Measurements from ENCODE around the gene AMN1. TPM values are rescaled to one million over a fixed set of nuclear protein-coding genes. Genes with fewer than 3 reads are reported as not detected.

AMN1 gene
- total and polyA plus RNA-seq, 2 experiments from 2014 or later: 9.3 to 14.0 TPM

DNA sequence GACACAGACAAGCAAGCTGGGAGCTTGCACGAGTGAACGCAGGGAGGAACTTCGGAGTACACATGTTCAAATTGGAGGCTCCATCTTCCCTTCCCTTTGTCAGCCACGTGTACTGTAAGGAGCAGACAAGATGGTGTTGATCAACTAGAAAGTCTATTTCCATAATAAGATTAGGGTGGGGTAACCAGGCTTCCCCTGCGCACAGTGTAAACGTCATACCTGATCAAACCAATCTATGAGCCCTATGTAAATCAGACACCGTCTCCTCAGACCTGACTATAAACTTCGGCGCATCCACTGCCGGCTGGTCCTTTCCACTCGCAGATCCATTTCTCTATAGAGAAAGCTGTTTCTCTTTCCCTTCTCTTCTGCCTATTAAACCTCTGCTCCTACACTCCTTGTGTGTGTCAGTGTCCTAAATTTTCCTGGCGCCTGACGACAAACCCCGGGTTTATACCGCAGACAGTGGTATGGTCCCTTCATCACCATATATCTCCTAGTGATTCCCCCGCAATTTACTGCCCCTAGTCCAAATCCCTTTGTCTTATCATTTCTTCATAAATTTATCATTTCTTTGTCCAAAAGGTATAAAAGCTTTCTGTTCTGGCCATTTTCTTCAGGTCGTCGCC is 76.8 kb downstream of the AMN1 start:
- Histone ChIP-seq H3K9me2 (replicated peaks; ENCODE audit: insufficient read depth) (no peaks in the 10 kb centered on the region), H3K4me1 (ENCODE audit: insufficient read depth) (peaks cover 10% of the 10 kb centered on the region), H3K79me2 (no peaks in the 10 kb centered on the region), H3K4me3 (no peak overlapping the region), H2AFZ (peak overlapping the region; percentile 32), H3K9me3 (ENCODE audit: low read depth) (no peaks in the 10 kb centered on the region), H3K4me2 (peak overlapping the region; percentile 70), H3K27ac (peak overlapping the region; percentile 94), H4K20me1 (ENCODE audit: insufficient read depth, poor library complexity, severe bottlenecking) (no peaks in the 10 kb centered on the region), H3K36me3 (replicated peaks; ENCODE audit: insufficient read depth, low read depth) (no peaks in the 10 kb centered on the region), H3K27me3 (no peaks in the 10 kb centered on the region)
- TF ChIP-seq EZH2 (IDR thresholded peaks at IDR 0.05; ENCODE audit: borderline replicate concordance) (no peak), EZH2phosphoT487 (IDR thresholded peaks at IDR 0.05; ENCODE audit: low read depth, severe bottlenecking, unreplicated experiment) (no peak)
- TF ChIP-seq, protein P1, sequence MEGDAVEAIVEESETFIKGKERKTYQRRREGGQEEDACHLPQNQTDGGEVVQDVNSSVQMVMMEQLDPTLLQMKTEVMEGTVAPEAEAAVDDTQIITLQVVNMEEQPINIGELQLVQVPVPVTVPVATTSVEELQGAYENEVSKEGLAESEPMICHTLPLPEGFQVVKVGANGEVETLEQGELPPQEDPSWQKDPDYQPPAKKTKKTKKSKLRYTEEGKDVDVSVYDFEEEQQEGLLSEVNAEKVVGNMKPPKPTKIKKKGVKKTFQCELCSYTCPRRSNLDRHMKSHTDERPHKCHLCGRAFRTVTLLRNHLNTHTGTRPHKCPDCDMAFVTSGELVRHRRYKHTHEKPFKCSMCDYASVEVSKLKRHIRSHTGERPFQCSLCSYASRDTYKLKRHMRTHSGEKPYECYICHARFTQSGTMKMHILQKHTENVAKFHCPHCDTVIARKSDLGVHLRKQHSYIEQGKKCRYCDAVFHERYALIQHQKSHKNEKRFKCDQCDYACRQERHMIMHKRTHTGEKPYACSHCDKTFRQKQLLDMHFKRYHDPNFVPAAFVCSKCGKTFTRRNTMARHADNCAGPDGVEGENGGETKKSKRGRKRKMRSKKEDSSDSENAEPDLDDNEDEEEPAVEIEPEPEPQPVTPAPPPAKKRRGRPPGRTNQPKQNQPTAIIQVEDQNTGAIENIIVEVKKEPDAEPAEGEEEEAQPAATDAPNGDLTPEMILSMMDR (IDR thresholded peaks at IDR 0.05; ENCODE audit: poor library complexity): no peak
- no peak for DNase-seq (ENCODE audit: low spot score)
- 85% methylated on average over 18 of the region's 18 CpGs for WGBS (ENCODE audit: low lambda C conversion rate, missing lambda C conversion rate)

DNA sequence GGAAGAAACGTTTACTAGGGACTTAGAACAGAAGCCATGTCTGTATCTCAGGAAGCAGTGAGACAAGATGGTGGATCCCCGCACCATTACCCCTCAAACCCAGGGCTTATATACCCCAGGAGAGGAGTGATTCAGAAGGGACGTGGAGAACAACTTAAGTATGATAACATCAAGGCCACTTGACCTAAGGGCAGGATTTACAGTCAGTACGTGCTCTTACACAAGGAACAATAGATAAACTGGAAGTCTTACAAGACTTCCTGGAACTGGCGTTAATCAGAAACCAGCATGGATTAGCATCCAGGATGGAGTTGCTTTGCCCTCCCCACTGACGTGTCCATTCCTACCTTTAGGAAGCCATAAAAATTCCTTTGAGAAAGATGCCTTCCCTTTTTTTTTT is 77.9 kb downstream of the AMN1 start:
- H3K4me2 ChIP-seq: peak overlapping the region; percentile 49
- H3K36me3 ChIP-seq (replicated peaks; ENCODE audit: insufficient read depth, low read depth): no peaks in the 10 kb centered on the region
- H3K27ac ChIP-seq: peak overlapping the region; percentile 94
- 32% methylated on average over 6 of the region's 6 CpGs for WGBS (ENCODE audit: low lambda C conversion rate, missing lambda C conversion rate)
- peak; percentile 71 for DNase-seq (ENCODE audit: low spot score)
- no peak overlapping the region for H3K4me3 ChIP-seq
- no peaks in the 10 kb centered on the region for H4K20me1 ChIP-seq (ENCODE audit: insufficient read depth, poor library complexity, severe bottlenecking)
- no peaks in the 10 kb centered on the region for H3K27me3 ChIP-seq
- H3K9me3 ChIP-seq (ENCODE audit: low read depth): no peaks in the 10 kb centered on the region
- H3K4me1 ChIP-seq (ENCODE audit: insufficient read depth): peaks cover 10% of the 10 kb centered on the region
- no peaks in the 10 kb centered on the region for H3K79me2 ChIP-seq
- no peaks in the 10 kb centered on the region for H3K9me2 ChIP-seq (replicated peaks; ENCODE audit: insufficient read depth)
- H2AFZ ChIP-seq: peak overlapping the region; percentile 21
- TF ChIP-seq EZH2 (IDR thresholded peaks at IDR 0.05; ENCODE audit: borderline replicate concordance) (no peak), EZH2phosphoT487 (IDR thresholded peaks at IDR 0.05; ENCODE audit: low read depth, severe bottlenecking, unreplicated experiment) (no peak)
- TF ChIP-seq, protein P1 (IDR thresholded peaks at IDR 0.05; ENCODE audit: poor library complexity): no peak

DNA sequence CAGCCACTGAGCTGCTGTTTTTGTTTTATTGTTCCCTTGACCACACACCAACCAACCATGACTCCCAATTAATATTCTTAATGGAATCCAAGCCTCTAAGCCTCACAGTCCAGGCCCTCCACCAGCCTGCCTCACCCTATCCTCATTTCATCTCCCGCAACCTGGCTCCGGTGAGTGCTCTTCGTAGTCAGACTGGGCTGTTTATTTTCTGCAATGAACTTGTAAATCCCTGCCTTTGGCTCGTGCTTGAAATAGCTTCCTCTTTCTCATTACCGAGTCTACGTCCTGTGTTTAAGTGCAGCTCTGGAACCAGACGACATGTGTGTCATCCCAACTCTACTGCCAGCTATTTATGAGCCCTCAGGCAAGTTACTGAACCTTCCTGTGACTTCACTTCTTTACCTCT is 81.7 kb downstream of the AMN1 start:
- Histone ChIP-seq H4K20me1 (ENCODE audit: insufficient read depth, poor library complexity, severe bottlenecking) (no peaks in the 10 kb centered on the region), H3K4me2 (no peak overlapping the region), H2AFZ (no peak overlapping the region), H3K9me2 (replicated peaks; ENCODE audit: insufficient read depth) (no peaks in the 10 kb centered on the region), H3K79me2 (no peaks in the 10 kb centered on the region), H3K27ac (no peak overlapping the region), H3K36me3 (replicated peaks; ENCODE audit: insufficient read depth, low read depth) (no peaks in the 10 kb centered on the region), H3K4me3 (no peak overlapping the region), H3K9me3 (ENCODE audit: low read depth) (no peaks in the 10 kb centered on the region), H3K4me1 (ENCODE audit: insufficient read depth) (peaks cover 5% of the 10 kb centered on the region), H3K27me3 (no peaks in the 10 kb centered on the region)
- WGBS (ENCODE audit: low lambda C conversion rate, missing lambda C conversion rate): 38% methylated on average over 7 of the region's 7 CpGs
- no peak for TF ChIP-seq EZH2 (IDR thresholded peaks at IDR 0.05; ENCODE audit: borderline replicate concordance)
- TF ChIP-seq EZH2phosphoT487 (IDR thresholded peaks at IDR 0.05; ENCODE audit: low read depth, severe bottlenecking, unreplicated experiment): no peak
- TF ChIP-seq, protein P1 (IDR thresholded peaks at IDR 0.05; ENCODE audit: poor library complexity): no peak
- DNase-seq (ENCODE audit: low spot score): no peak

Measured in hepatocyte (in vitro differentiated cells).